Endothelial cell of umbilical vein (primary cell): Measurements from ENCODE around the gene CXCL17. TPM values are rescaled to one million over a fixed set of nuclear protein-coding genes. Genes with fewer than 3 reads are reported as not detected.

Experiments
- BruUV-seq: library from RNA; stranded (reverse); fragments of 400-500 nt; replicated peaks from 2 replicates; lab custom pipeline; 2021; lab: Mats Ljungman, UMichigan
- CTCF ChIA-PET: fragments of 300-600, 350-600 bp; sonication (Branson Sonifier 250); formaldehyde crosslinking; loops from one replicate; lab custom pipeline; 2021; ENCODE audit warnings: antibody characterized with exemption, inconsistent platforms; lab: Charles Lee
- POLR2A ChIA-PET: fragments of 300-600, 350-600 bp; sonication (Branson Sonifier 250); formaldehyde crosslinking; loops from one replicate; lab custom pipeline; 2021; ENCODE audit warnings: antibody characterized with exemption, inconsistent platforms; lab: Charles Lee
- DNase-seq: peaks from one replicate; pipeline ENCODE4 v3.0.0-alpha.2; 2011; ENCODE audit warnings: low read depth, low spot score
- FAIRE-seq: peaks from 2 replicates; lab custom pipeline; 2011; peaks lifted over from hg19 to GRCh38; lab: Jason Lieb, UNC
- H2AFZ ChIP-seq: 2 replicates; pipeline ENCODE4 v1.6.0; 2012; ENCODE audit warnings: low read depth, low read length, control low read depth, inconsistent platforms
- H3K27ac ChIP-seq: 2 replicates; pipeline ENCODE4 v1.5.1; 2011; ENCODE audit warnings: low read depth, mild to moderate bottlenecking, control low read depth, low read length, moderate library complexity; ENCODE audit not compliant: insufficient read depth
- H3K27me3 ChIP-seq, 2 experiments: 2 replicates each; pipeline versions ENCODE4 v1.6.0 to v1.6.1; 2011; ENCODE audit warnings: low read length in 2 of 2, mixed read lengths in 1 of 2; ENCODE audit not compliant: control insufficient read depth in 2 of 2, insufficient read depth in 2 of 2
- H3K36me3 ChIP-seq, 2 experiments: 2 replicates in 1 of 2; 3 replicates in 1 of 2; pipeline ENCODE4 v1.5.1; 2011; ENCODE audit warnings: low read length in 2 of 2, mild to moderate bottlenecking in 1 of 2, moderate library complexity in 1 of 2; ENCODE audit not compliant: control insufficient read depth in 2 of 2, insufficient read depth in 2 of 2; ENCODE audit errors: extremely low read depth in 1 of 2
- H3K4me1 ChIP-seq: 3 replicates; pipeline ENCODE4 v1.5.1; 2011; ENCODE audit warnings: mild to moderate bottlenecking, low read length; ENCODE audit not compliant: control insufficient read depth, insufficient read depth; ENCODE audit errors: extremely low read depth
- H3K4me2 ChIP-seq: 2 replicates; pipeline ENCODE4 v1.6.1; 2011; ENCODE audit warnings: low read length, control low read depth, mixed read lengths; ENCODE audit not compliant: insufficient read depth
- H3K4me3 ChIP-seq, 3 experiments: fragments of 200-600 bp in 1 of 3; sonication (generic), shearing (Covaris generic) in 1 of 3; replicated peaks in 1 of 3; 2 replicates each; pipeline ENCODE4 v1.5.1; 2011 to 2016; ENCODE audit warnings: control low read depth in 3 of 3, low read length in 3 of 3, mild to moderate bottlenecking in 2 of 3, inconsistent platforms in 1 of 3, low read depth in 1 of 3, moderate library complexity in 1 of 3; ENCODE audit not compliant: insufficient read depth in 1 of 3
- H3K79me2 ChIP-seq: 2 replicates; pipeline ENCODE4 v1.6.0; 2012; ENCODE audit warnings: low read length, inconsistent platforms; ENCODE audit not compliant: control insufficient read depth, insufficient read depth
- H3K9ac ChIP-seq: replicated peaks from 2 replicates; pipeline ENCODE3; 2011; ENCODE audit warnings: low read length, control low read depth; ENCODE audit not compliant: insufficient read depth; ENCODE audit errors: extremely low read depth
- H3K9me1 ChIP-seq: replicated peaks from 3 replicates; pipeline ENCODE4 v1.6.0; 2011; ENCODE audit warnings: mild to moderate bottlenecking, low read length; ENCODE audit not compliant: control insufficient read depth, insufficient read depth; ENCODE audit errors: extremely low read depth
- H3K9me3 ChIP-seq: replicated peaks from 2 replicates; pipeline ENCODE4 v1.5.1; 2012; ENCODE audit warnings: low read length, inconsistent platforms; ENCODE audit not compliant: control insufficient read depth, insufficient read depth
- H4K20me1 ChIP-seq: replicated peaks from 2 replicates; pipeline ENCODE3; 2011; ENCODE audit warnings: mild to moderate bottlenecking, low read length; ENCODE audit not compliant: control insufficient read depth, insufficient read depth; ENCODE audit errors: extremely low read depth
- CTCF ChIP-seq, 2 donors: IDR thresholded peaks; 1 replicate in 1 of 2; 2 replicates in 1 of 2; pipeline ENCODE4 v1.5.1; 2011; ENCODE audit warnings: low read length in 2 of 2, mild to moderate bottlenecking in 2 of 2, moderate library complexity in 2 of 2, control low read depth in 1 of 2, inconsistent platforms in 1 of 2, low read depth in 1 of 2; ENCODE audit not compliant: insufficient read depth in 1 of 2; ENCODE audit errors: extremely low read depth in 1 of 2
- EZH2 ChIP-seq: IDR thresholded peaks from 2 replicates; pipeline ENCODE4 v1.6.1; 2012; ENCODE audit warnings: borderline replicate concordance, low read depth, mild to moderate bottlenecking, moderate library complexity, low read length, inconsistent platforms; ENCODE audit not compliant: severe bottlenecking
- FOS ChIP-seq: IDR thresholded peaks from 2 replicates; pipeline ENCODE4 v1.6.1; 2011; ENCODE audit warnings: mild to moderate bottlenecking, low read length, moderate library complexity, borderline replicate concordance; ENCODE audit not compliant: insufficient read depth
- GATA2 ChIP-seq: IDR thresholded peaks from 2 replicates; pipeline ENCODE4 v1.7.0; 2011; ENCODE audit warnings: low read depth, mild to moderate bottlenecking, moderate library complexity, mixed read lengths, low read length; ENCODE audit not compliant: insufficient read length, insufficient read depth
- JUN ChIP-seq: IDR thresholded peaks from 2 replicates; pipeline ENCODE4 v1.6.1; 2011; ENCODE audit warnings: borderline replicate concordance, low read depth; ENCODE audit not compliant: insufficient read length, insufficient read depth
- MAX ChIP-seq: IDR thresholded peaks from 2 replicates; pipeline ENCODE4 v1.6.1; 2011; ENCODE audit not compliant: insufficient read depth, insufficient read length
- MYC ChIP-seq: IDR thresholded peaks from one replicate; pipeline ENCODE4 v1.6.1; 2011; ENCODE audit warnings: mild to moderate bottlenecking, low read depth, low read length
- POLR2A ChIP-seq: IDR thresholded peaks from 2 replicates; pipeline ENCODE4 v1.6.1; 2012; ENCODE audit warnings: low read depth, mild to moderate bottlenecking, control low read depth, low read length
- POLR2AphosphoS5 ChIP-seq: IDR thresholded peaks from 2 replicates; pipeline ENCODE4 v1.6.1; 2012; ENCODE audit warnings: low read depth, mild to moderate bottlenecking, control low read depth, low read length, moderate library complexity; ENCODE audit not compliant: insufficient read depth
- dilution Hi-C: fragments of 300-500 bp; cut with MboI; formaldehyde crosslinking; loops from one replicate; pipeline ENCODE4 v1.15.0; 2019; ENCODE audit warnings: low sequenced_read_pairs; ENCODE audit not compliant: extremely low pct_ligation_motif_present
- intact Hi-C: fragments of 100-400 bp; cut with micrococcal nuclease; formaldehyde crosslinking; loops from one replicate; pipeline ENCODE4 v1.10.0; 2022
- polyA plus RNA-seq, 4 experiments: library from polyadenylated mRNA; depleted of rRNA in 3 of 4; stranded (reverse) in 3 of 4; unstranded in 1 of 4; fragments of >200 nt; gene quantifications; 2 replicates each; pipeline versions ENCODE4 v1.2.1 to v1.2.3, GENCODE V29; 2011 to 2012; ENCODE audit warnings: missing spikeins in 1 of 4
- total RNA-seq: library from RNA; stranded (reverse); gene quantifications from 2 replicates; pipeline ENCODE4 v1.2.3, GENCODE V29; 2021

Gene CXCL17
- total and polyA plus RNA-seq, 2 donors (not counting 3 experiments of a cell fraction or from before 2014, with no cell fraction given): not detected

GRCh38 chr19:42452590-42452989 is 9.8 kb upstream of the CXCL17 start:
- intact Hi-C loops: no loop called here
- ChIA-PET POLR2A (no interaction called here), CTCF (interaction anchor here (0.6 to 5.1 kb wide), 2 partner anchors 12 to 77 kb away, joined by 3 to 137 read pairs; partner anchors contain the start of gene CEACAM1)
- Histone ChIP-seq H3K27me3 (peaks cover 7 to 11% of the 10 kb centered on the region in 2 experiments), H3K4me2 (no peak overlapping the region), H3K4me1 (peaks cover 7% of the 10 kb centered on the region), H3K9ac (no peak overlapping the region), H3K36me3 (no peaks in the 10 kb centered on the region), H3K9me3 (no peaks in the 10 kb centered on the region), H3K79me2 (no peaks in the 10 kb centered on the region), H3K27ac (no peak overlapping the region), H4K20me1 (no peaks in the 10 kb centered on the region), H3K9me1 (no peaks in the 10 kb centered on the region), H2AFZ (no peak overlapping the region), H3K4me3 (no peak overlapping the region)
- no TSS peak for BruUV-seq
- no peak for TF ChIP-seq FOS
- TF ChIP-seq MAX: no peak
- TF ChIP-seq POLR2A: no peak
- no peak for TF ChIP-seq EZH2
- TF ChIP-seq MYC: no peak
- no peak for TF ChIP-seq JUN
- TF ChIP-seq CTCF (IDR thresholded peaks at IDR 0.05; ENCODE audit: extremely low read depth in 1 of 2, insufficient read depth in 1 of 2, low read depth in 1 of 2, low read length in 2 of 2): no peak
- no peak for TF ChIP-seq GATA2
- TF ChIP-seq POLR2AphosphoS5: no peak
- dilution Hi-C loops: no loop called here
- DNase-seq: no peak
- FAIRE-seq: no peak
